Measurements from ENCODE around the gene PHF23.
"Not testable (repeated sequence)": the region's sequence is repeated elsewhere in the genome, so short reads cannot be mapped to it uniquely, and the experiment has no call there.

PHF23 gene

DNA sequence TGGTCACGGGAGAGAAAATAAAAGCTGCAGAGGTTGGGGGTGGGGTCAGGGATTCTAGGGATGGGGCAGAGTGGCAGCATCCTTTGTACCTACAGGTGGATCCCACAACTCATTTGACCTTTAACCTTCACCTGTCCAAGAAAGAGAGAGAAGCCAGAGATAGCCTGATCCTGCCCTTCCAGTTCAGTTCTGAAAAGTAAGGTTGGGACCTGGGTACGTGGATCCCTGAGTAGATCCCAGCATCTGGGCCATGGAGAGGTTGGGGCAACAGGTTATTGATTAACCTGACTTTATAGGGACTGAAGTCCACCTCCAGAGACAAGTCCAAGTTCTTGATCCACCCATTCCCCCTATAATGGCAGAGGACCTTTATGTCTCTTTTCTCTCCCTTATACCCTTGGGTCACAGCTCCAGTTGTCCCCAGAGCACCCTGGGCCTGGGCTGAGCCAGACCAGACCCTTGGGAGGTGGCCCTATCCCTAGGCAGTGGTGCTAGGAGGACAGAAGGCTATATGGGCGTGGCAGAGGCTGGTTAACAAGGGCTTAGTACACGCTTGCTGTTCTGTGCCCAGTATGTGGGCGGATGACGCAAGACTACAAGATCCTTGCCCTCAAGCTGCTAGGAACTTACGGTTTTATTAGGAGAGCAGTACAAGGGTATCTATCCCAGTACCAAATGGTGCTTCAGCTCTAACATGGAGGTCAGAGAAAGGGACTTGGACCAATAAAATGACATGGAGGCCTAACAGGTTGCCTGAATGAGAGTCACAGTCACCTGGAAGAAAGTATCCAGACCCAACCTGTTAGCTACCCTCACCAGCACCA lies 19.7 kb upstream of the PHF23 start:
- DNase-seq, result no peak

GRCh38 chr17:7256766-7257456 lies 17.7 kb upstream of the PHF23 start:
- DNase-seq, result no peak

- DNase-seq, result no peak
Observed at GRCh38 chr17:7254511-7254910, 15.3 kb upstream of the PHF23 start.

- DNase-seq, result no peak
Observed at GRCh38 chr17:7253082-7253481, 13.8 kb upstream of the PHF23 start.

DNA sequence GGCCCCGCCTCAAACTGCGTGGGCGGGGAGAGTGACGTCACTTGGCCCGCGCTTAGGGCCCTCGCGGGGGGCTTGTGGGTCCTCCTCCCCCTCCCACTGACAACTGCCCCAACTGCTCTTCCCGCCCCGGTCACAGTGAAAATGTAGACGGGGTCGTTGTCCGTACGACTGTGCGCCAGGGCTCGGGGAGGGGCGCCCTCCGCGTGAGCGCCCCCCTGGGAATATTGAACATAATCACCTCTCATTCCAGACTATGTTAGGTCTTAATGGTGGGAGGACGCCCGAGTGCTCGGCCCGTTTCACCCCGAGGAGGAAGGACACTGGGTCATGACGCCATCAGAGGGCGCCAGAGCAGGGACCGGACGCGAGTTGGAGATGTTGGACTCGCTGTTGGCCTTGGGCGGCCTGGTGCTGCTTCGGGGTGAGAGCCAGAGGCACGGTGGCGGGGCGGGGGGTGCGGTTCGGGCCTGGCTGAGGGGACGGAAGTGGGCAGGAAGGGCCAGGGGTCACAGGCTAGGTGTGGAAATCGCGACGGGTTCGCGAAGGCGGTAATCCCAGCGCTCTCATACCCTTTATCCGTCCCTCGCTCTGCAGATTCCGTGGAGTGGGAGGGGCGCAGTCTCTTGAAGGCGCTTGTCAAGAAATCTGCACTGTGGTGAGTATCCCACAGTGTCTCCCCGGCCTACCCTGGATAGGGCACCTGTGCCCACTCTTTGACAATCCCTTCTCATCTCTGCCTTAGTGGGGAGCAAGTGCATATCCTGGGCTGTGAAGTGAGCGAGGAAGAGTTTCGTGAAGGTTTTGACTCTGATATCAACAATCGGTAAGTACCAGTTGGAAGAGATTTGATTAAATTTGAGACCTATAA lies 13.2 kb upstream of the PHF23 start, which contains the start of gene ELP5:
TSS of gene ELP5 (plus strand) at position 40 of the 868 bp plus-strand sequence. CDS start at position 376, 336 bp downstream.
- peak; percentile 72 for DNase-seq

DNA sequence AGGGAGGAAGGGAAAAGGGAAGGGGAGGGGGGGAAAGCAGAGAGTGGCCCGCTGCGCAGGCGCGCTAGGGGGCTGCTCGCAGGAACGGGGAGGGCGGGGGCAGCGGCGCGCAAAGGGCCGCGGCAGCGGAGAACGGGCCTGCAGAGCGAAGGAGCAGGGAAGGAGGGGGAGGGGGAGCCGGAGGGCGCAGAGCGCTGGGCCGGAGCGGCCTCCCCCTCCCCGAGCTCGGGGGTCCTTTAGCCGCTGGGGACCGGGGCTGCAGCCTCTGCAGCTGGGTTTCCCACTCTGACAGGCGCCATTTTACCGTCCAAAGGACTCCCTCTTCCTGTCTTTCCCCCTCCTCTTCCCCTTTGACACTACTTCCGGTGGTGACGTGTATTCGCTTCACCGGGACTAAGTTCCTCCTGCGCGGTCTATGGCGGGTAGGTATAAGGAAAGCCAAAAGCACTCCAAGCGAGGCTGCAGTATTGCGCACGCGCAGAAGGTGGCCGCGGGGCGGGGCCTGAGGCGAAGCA lies 12.5 kb upstream of the PHF23 start, which contains the start of gene CTDNEP1:
TSS of gene CTDNEP1 (minus strand) at position 74 of the 515 bp plus-strand sequence. CDS start 438 bp downstream, outside the sequence.
- peak; percentile 89 for DNase-seq

DNA sequence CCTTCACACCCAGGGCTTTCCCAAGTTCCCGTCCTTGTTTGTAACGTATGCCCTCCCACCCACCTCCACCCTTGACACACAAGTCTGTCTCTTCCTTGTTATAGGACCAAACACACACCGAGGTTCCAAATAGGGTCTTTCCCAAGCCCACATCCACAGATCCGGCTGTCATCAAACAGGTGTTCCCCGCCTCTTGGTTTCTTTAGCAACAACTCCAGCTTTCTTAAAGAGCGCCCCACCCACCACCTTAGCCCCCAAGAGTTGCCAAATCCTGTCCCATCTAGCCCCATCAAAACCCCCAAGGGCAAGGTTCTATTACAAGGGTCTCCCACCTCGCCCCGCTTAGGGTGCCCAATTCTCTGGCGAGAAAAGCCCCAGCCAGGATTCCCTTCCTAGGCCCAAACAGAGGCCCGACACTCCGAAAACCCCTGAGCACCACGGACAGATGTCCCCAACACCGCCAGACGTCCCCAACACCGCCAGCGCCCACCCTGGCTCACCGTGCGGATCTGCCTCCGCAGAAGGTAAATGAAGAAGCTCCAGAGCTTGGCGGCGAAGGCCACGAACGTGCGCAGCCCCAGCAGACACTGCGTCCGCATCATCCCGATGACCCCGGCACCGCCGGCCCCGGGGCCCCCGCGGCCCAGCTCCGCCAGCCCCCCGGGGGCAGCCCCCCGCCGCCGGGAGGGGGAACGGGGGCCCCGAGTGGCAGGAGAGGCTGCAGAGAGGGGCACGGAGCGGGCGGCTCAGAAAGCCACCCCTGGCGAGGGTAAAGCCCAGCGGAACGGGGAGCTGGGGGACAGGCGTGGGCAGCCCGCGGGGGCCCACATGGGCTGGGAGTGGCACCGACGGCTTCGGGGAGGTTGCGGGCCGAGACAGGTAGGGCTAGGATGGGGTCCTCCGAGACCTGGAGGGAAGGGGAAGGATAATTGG lies 11.7 kb upstream of the PHF23 start:
- no peak for DNase-seq

- DNase-seq, result no peak
Observed at GRCh38 chr17:7249830-7250229, 10.6 kb upstream of the PHF23 start.

DNA sequence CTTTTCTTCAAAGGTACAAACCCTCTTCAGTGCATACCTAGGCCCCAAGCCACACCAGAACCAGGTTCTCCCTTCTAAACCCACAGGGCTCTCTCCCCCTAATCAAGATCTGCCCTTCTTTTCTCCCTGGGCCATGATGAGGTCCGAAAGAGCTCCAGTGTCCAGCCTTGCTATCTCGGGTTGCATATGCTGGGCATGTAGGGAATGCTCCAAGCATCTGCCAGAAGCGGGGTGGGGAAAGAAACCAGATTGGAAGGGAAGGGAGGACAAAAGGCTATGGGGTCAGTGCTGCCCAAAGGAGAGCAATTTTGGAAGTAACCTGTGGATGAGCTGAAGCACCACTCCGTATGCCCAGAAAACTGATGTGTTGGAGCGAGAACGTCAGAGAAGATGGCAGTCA lies 10.0 kb upstream of the PHF23 start:
- DNase-seq, result no peak

- no peak for DNase-seq
Observed at GRCh38 chr17:7248796-7249195, 9.5 kb upstream of the PHF23 start.

GRCh38 chr17:7246779-7247178 lies 7.5 kb upstream of the PHF23 start:
- no peak for DNase-seq

- DNase-seq, result not testable (repeated sequence)
Observed at GRCh38 chr17:7243838-7244237, 4.6 kb upstream of the PHF23 start.

DNA sequence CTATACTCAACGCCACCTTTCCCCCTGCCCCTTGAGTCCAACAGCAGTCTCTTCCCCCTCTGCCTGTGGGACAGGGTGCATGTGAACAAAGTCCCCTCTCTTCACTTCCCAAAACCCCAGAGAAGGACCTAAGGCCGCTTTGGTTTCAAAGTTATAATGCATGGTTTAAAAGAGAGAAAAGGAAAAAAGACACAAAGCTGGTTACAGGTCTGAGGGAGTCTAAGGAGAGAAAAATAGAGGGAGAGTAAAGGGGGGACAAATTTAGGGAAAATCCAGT lies 4.1 kb upstream of the PHF23 start:
- DNase-seq, result no peak

GRCh38 chr17:7242717-7243452 lies 3.6 kb upstream of the PHF23 start:
- DNase-seq, result peak; percentile 86

GRCh38 chr17:7241783-7242716 lies 2.8 kb upstream of the PHF23 start, which contains the start of gene GABARAP:
Gene GABARAP, minus strand, starts transcription at chr17:7242449. Its CDS starts 119 bp downstream, at chr17:7242330.
- DNase-seq, result peak; percentile 78

DNA sequence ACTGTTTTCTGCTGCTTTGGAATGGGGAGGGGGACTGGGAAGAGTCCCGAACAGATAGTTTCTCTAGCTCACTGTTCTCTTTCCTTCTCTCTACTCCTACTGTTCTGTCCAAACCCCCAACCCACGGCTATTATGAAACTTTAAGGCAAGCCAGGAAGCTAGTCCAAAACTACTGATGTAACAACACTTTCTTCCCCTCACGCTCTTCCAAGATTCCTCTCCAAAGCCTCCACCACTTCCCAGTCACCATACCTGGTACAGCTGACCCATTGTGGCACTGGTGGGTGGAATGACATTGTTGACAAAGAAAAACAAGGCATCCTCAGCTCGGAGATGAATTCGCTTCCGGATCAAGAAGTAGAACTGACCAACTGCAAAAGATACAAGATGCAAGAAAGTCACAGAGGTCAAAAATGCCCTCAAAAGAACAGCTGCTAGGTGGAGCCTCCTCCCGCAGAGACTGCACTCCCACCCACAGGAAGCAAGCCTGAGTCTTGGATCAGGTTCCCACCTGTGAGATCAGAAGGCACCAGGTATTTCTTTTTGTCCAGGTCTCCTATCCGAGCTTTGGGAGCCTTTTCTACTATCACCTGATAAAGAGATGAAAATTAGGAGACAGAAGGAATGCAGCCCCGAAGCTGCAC lies 2.0 kb upstream of the PHF23 start:
- DNase-seq, result no peak

DNA sequence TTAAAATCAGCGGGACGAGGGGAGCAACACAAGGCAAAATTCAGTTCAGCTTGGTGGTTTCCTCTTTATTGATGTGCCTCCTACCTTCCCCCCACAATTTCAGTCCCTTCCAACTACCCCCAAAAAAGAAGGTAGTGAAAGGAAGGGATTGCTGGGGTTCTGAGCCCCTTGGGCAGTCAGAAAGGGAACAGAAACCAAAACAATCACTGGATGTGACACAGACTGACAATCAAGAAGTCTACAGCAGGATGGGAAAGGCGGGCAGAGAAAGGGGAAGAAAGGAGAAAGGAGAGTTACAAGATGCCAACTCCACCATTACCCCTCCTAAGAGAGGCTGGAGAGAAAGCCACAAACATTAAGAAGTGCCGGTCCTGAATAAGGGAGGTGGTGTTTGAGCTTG lies 1.1 kb upstream of the PHF23 start:
- no peak for DNase-seq

GRCh38 chr17:7238420-7239090 lies 702 bp downstream of the PHF23 start:
- DNase-seq, result no peak
